DND-41 (cell line): ENCODE data around the gene TAF1B.

Experiments
- EZH2 ChIP-seq: IDR thresholded peaks from 3 replicates; pipeline ENCODE4 v1.6.1; 2012; ENCODE audit warnings: borderline replicate concordance, low read depth, mild to moderate bottlenecking, moderate library complexity, low read length, inconsistent platforms; ENCODE audit not compliant: severe bottlenecking
- TF ChIP-seq, protein P1 (sequence below): IDR thresholded peaks from 2 replicates; pipeline ENCODE4 v1.5.1; 2012; ENCODE audit warnings: borderline replicate concordance, low read length, moderate library complexity, mild to moderate bottlenecking; ENCODE audit not compliant: poor library complexity, severe bottlenecking; ENCODE audit errors: extremely low read depth

DNA sequence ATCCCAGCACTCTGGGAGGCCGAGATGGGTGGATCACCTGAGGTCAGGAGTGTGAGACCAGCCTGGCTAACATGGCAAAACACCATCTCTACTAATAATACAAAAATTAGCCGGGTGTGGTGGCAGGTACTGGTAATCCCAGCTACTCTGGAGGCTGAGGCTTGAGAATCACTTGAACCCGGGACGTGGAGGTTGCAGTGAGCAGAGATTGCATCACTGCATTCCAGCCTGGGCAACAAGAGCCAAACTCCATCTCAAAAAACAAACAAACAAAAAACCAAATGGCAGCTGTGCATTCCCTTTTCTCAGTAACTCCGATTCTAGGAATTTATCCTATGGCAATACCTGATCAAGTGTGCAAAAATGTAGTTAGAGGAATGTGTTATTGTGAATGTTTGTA is 103.5 kb downstream of the TAF1B start:
- TF ChIP-seq, protein P1, sequence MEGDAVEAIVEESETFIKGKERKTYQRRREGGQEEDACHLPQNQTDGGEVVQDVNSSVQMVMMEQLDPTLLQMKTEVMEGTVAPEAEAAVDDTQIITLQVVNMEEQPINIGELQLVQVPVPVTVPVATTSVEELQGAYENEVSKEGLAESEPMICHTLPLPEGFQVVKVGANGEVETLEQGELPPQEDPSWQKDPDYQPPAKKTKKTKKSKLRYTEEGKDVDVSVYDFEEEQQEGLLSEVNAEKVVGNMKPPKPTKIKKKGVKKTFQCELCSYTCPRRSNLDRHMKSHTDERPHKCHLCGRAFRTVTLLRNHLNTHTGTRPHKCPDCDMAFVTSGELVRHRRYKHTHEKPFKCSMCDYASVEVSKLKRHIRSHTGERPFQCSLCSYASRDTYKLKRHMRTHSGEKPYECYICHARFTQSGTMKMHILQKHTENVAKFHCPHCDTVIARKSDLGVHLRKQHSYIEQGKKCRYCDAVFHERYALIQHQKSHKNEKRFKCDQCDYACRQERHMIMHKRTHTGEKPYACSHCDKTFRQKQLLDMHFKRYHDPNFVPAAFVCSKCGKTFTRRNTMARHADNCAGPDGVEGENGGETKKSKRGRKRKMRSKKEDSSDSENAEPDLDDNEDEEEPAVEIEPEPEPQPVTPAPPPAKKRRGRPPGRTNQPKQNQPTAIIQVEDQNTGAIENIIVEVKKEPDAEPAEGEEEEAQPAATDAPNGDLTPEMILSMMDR = no peak
- TF ChIP-seq EZH2 = no peak
